ENCODE measurements around the gene TM9SF2.

Gene TM9SF2

DNA sequence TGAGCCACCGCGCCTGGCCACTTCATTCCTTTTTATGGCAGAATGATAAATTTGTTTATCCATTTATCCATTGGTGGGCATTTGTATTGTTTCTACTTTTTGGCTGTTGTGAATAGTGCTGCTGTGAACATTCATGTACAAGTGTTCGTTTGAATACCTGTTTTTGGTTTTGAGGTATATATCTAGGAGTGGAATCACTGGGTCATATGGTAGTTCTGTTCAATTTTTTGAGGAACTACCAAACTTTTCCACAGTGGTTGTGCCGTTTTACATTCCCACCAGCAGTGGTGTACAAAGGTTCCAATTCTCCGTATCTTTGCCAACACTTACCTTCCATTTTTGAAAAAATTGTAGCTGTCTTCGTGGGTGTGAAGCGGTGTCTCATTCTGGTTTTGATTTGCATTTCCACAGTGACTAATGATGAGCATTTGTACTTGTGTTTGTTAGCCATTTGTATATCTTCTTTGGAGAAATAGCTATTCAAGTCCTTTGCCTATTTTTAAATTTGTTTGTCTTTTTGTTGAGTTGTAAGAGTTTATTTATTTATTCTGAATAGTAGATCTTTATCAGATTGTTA is 55.7 kb downstream of the TM9SF2 start:
- ChIA-PET CTCF (no interaction called here), POLR2A (no interaction called here)
- TF ChIP-seq, protein P1, sequence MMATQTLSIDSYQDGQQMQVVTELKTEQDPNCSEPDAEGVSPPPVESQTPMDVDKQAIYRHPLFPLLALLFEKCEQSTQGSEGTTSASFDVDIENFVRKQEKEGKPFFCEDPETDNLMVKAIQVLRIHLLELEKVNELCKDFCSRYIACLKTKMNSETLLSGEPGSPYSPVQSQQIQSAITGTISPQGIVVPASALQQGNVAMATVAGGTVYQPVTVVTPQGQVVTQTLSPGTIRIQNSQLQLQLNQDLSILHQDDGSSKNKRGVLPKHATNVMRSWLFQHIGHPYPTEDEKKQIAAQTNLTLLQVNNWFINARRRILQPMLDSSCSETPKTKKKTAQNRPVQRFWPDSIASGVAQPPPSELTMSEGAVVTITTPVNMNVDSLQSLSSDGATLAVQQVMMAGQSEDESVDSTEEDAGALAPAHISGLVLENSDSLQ (IDR thresholded peaks at IDR 0.05) = no peak
- no peak for TF ChIP-seq TARDBP (IDR thresholded peaks at IDR 0.05)
- no peak for TF ChIP-seq NFRKB (IDR thresholded peaks at IDR 0.05)
- no peak for TF ChIP-seq ELF4 (IDR thresholded peaks at IDR 0.05)
- no peak for TF ChIP-seq FOXA1 (IDR thresholded peaks at IDR 0.05)
- TF ChIP-seq ARNT (IDR thresholded peaks at IDR 0.05) = no peak
- no peak for TF ChIP-seq CTBP1 (IDR thresholded peaks at IDR 0.05; ENCODE audit: borderline replicate concordance)
- TF ChIP-seq LEF1 (IDR thresholded peaks at IDR 0.05; ENCODE audit: borderline replicate concordance) = no peak
- TF ChIP-seq BHLHE40 (IDR thresholded peaks at IDR 0.05; ENCODE audit: borderline replicate concordance) = no peak
- no peak for TF ChIP-seq FOXK2 (IDR thresholded peaks at IDR 0.05)
- no peak for TF ChIP-seq L3MBTL2 (conservative IDR thresholded peaks at IDR 0.05)
- no peak for TF ChIP-seq SP1 (IDR thresholded peaks at IDR 0.05)
- no peak for TF ChIP-seq FOXM1 (IDR thresholded peaks at IDR 0.05; ENCODE audit: borderline replicate concordance)
- no peak for TF ChIP-seq SUZ12 (IDR thresholded peaks at IDR 0.05)
- TF ChIP-seq ZNF384 (IDR thresholded peaks at IDR 0.05) = no peak
- no peak for TF ChIP-seq HDGF (IDR thresholded peaks at IDR 0.05; ENCODE audit: borderline replicate concordance)

DNA sequence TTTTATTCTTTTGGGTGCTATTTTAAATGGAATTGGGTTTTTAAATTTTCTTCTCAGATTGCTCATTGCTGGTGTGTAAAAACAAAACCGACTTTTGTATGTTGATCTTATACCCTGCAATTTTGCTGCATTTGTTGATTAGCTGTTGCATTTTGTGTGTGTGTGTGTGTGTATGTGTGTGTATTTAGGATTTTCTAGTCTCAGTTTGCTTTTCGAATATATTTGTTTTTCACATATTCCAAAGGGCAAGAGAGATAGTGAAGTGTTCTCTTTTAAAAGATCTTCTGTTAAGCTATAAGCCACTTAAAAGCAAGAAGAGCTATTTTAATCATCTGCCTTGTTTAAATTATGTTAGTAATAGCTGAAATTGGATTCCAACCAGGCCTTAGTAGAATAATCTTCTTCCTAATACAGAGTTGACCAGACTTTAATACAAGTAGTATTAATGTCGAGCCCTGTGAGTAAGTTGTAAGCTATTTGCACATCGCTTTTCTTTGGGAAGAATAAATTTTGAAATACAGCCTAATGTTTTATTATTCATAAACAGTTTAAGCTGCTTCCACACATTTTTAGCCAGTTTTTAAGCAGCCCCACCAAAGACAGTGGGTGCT is 57.4 kb downstream of the TM9SF2 start:
- ChIA-PET POLR2A (no interaction called here), CTCF (no interaction called here)
- DNase-seq (ENCODE audit: extremely low spot score) = no peak
- TF ChIP-seq SUZ12 (IDR thresholded peaks at IDR 0.05) (no peak), HDGF (IDR thresholded peaks at IDR 0.05; ENCODE audit: borderline replicate concordance) (no peak), TARDBP (IDR thresholded peaks at IDR 0.05) (no peak), FOXA1 (IDR thresholded peaks at IDR 0.05) (no peak), FOXM1 (IDR thresholded peaks at IDR 0.05; ENCODE audit: borderline replicate concordance) (no peak), ZNF384 (IDR thresholded peaks at IDR 0.05) (no peak), LEF1 (IDR thresholded peaks at IDR 0.05; ENCODE audit: borderline replicate concordance) (no peak), FOXK2 (IDR thresholded peaks at IDR 0.05) (no peak), SP1 (IDR thresholded peaks at IDR 0.05) (no peak), NFRKB (IDR thresholded peaks at IDR 0.05) (no peak), BHLHE40 (IDR thresholded peaks at IDR 0.05; ENCODE audit: borderline replicate concordance) (no peak), CTBP1 (IDR thresholded peaks at IDR 0.05; ENCODE audit: borderline replicate concordance) (no peak), ARNT (IDR thresholded peaks at IDR 0.05) (no peak), ELF4 (IDR thresholded peaks at IDR 0.05) (no peak), L3MBTL2 (conservative IDR thresholded peaks at IDR 0.05) (no peak)
- TF ChIP-seq, protein P1 (IDR thresholded peaks at IDR 0.05) = no peak

More for the DNA sequence above, 55.7 kb downstream of the TM9SF2 start:
- DNase-seq (ENCODE audit: extremely low spot score) = no peak

DNA sequence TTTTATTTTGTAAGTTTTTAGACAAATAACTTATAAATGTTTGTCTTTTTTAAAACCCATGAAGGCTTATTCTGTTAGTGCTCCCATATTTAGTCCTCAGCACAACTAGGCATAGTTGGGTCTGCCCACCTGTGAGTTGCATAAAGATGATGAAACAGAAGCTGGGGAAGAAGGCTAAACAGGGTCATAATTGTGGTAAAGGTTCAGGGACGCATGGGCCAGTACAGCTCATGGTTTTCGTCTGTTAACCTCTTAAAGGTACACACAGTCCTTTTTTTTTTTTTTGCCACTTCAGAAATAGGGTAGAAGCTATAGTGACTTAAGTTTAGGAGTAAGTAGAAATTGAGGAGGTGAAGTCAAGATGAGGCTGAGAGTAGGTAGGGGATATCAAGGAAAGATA is 58.3 kb downstream of the TM9SF2 start:
- ChIA-PET POLR2A (no interaction called here), CTCF (no interaction called here)
- DNase-seq (ENCODE audit: extremely low spot score) = no peak
- no peak for TF ChIP-seq FOXK2 (IDR thresholded peaks at IDR 0.05)
- TF ChIP-seq, protein P1 (IDR thresholded peaks at IDR 0.05) = no peak
- no peak for TF ChIP-seq CTBP1 (IDR thresholded peaks at IDR 0.05; ENCODE audit: borderline replicate concordance)
- no peak for TF ChIP-seq LEF1 (IDR thresholded peaks at IDR 0.05; ENCODE audit: borderline replicate concordance)
- TF ChIP-seq FOXM1 (IDR thresholded peaks at IDR 0.05; ENCODE audit: borderline replicate concordance) = no peak
- no peak for TF ChIP-seq SUZ12 (IDR thresholded peaks at IDR 0.05)
- TF ChIP-seq HDGF (IDR thresholded peaks at IDR 0.05; ENCODE audit: borderline replicate concordance) = no peak
- no peak for TF ChIP-seq FOXA1 (IDR thresholded peaks at IDR 0.05)
- TF ChIP-seq BHLHE40 (IDR thresholded peaks at IDR 0.05; ENCODE audit: borderline replicate concordance) = no peak
- TF ChIP-seq ELF4 (IDR thresholded peaks at IDR 0.05) = no peak
- no peak for TF ChIP-seq ZNF384 (IDR thresholded peaks at IDR 0.05)
- TF ChIP-seq L3MBTL2 (conservative IDR thresholded peaks at IDR 0.05) = no peak
- TF ChIP-seq NFRKB (IDR thresholded peaks at IDR 0.05) = no peak
- TF ChIP-seq TARDBP (IDR thresholded peaks at IDR 0.05) = no peak
- no peak for TF ChIP-seq ARNT (IDR thresholded peaks at IDR 0.05)

DNA sequence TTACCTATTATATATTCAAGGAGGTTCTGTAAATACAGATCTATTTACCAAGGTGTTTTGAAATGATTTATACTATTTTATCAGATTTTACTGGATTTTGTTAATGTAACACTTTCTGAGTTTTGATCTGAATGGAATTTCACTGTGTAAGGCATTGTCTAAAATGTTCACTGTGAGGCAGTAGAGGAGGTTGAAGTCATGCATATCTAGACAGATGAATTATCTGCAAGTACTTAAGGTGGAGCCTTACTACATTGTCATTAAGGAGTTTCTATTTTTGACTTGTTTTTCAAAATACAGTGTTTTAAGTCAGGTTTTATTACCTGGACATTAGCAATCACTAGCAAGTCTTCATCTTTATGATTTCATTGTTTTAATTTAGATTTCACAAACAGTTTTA is 62.1 kb downstream of the TM9SF2 start:
- ChIA-PET CTCF (no interaction called here), POLR2A (no interaction called here)
- no peak for DNase-seq (ENCODE audit: extremely low spot score)
- TF ChIP-seq L3MBTL2 (conservative IDR thresholded peaks at IDR 0.05) (no peak), ZNF384 (IDR thresholded peaks at IDR 0.05) (no peak), ELF4 (IDR thresholded peaks at IDR 0.05) (no peak), NFRKB (IDR thresholded peaks at IDR 0.05) (no peak)

DNA sequence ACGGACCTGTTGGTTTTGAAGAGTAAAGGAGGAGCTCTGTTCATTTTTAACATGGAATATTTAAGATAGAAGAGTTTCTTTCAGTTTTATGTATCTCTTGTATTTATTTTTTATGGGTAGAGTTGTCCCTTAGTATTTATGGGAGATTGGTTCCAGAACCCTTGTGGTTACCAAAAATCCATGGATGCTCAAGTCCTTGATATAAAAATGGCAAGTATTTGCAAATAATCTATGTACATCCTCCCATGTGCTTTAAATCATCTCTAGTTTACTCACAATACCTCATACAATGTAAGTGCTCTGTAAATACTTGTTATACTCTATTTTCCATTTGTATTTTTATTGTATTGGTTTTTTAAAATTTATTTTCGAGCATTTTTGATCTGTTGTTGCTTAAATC is 63.1 kb downstream of the TM9SF2 start:
- ChIA-PET CTCF (no interaction called here), POLR2A (no interaction called here)
- TF ChIP-seq FOXA1 (IDR thresholded peaks at IDR 0.05) = no peak
- TF ChIP-seq TARDBP (IDR thresholded peaks at IDR 0.05) = no peak
- TF ChIP-seq L3MBTL2 (conservative IDR thresholded peaks at IDR 0.05) = no peak
- TF ChIP-seq SUZ12 (IDR thresholded peaks at IDR 0.05) = no peak
- TF ChIP-seq ARNT (IDR thresholded peaks at IDR 0.05) = no peak
- TF ChIP-seq NFRKB (IDR thresholded peaks at IDR 0.05) = no peak
- no peak for TF ChIP-seq FOXM1 (IDR thresholded peaks at IDR 0.05; ENCODE audit: borderline replicate concordance)
- TF ChIP-seq ZNF384 (IDR thresholded peaks at IDR 0.05) = no peak
- TF ChIP-seq, protein P1 (IDR thresholded peaks at IDR 0.05) = no peak
- DNase-seq (ENCODE audit: extremely low spot score) = no peak

Data from HEK293T (cell line).